GM21576 (cell line): ENCODE results near the gene RHOA.
"Not testable (repeated sequence)": the region's sequence is repeated elsewhere in the genome, so short reads cannot be mapped to it uniquely, and the experiment has no call there.

Experiments used
- ATAC-seq: cut with Tn5 transposase; IDR thresholded peaks from one replicate; pipeline ENCODE4 v1.9.1; 2021; ENCODE audit warnings: mild to moderate bottlenecking, moderate library complexity; ENCODE audit not compliant: unreplicated experiment

The RHOA gene

DNA sequence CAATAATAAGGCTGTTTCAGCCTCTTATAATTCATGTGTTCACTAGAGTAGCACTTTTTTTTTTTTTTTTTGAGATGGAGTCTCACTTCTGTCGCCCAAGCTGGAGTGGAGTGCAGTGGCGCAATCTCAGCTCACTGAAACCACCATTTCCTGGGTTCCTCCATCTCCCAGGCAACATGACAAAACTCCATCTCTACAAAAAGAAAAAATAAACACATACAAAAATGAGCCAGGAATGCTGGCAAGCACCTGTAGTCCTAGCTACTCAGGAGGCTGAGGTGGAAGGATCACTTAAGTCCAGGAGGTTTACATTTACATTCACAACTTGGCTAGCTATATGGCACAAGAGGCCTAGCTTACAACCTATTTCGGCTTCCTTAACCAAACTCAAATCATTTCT, 78.7 kb downstream of the RHOA start:
- no peak for ATAC-seq

- ATAC-seq, result no peak
Observed at GRCh38 chr3:49329186-49329585, 82.6 kb downstream of the RHOA start.

DNA sequence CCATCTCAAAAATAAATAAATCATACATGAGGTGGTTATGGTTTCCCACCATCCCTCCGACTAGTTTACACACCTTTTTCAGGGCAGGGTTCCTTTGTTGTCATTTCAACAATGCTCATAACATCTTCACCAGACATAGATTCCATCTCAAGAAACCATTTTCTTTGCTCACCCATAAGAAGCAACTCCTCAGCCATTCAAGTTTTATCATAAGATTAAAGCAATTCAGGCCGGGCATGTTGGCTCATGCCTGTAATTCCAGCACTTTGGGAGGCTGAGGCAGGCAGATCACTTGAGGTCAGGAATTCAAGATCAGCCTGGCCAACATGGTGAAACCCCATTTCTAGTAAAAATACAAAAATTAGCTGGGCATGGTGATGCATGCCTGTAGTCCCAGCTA, 83.4 kb downstream of the RHOA start:
- ATAC-seq, result not testable (repeated sequence)

GRCh38 chr3:49327485-49327884, 84.3 kb downstream of the RHOA start:
- no peak for ATAC-seq

DNA sequence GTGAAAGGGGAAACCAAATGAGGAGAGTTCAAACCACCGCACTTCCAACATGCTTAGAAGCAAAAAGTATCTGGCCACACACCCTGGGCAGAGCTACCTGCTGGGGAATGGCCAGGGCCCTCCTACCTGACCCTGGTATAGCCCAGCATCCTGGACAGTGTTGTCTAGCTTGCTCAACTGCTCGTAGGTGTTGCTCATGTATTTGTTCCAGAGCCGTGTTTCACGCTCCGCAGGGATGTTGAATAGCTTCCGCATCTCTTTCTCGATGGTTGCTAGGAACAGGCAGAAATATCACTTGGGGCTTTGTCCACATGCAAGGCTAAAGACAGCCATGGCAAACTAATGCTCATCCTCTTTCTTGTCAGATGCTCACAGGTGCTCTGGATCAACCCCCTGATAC, 87.0 kb downstream of the RHOA start:
- ATAC-seq, result no peak

GRCh38 chr3:49316696-49317457, 94.9 kb downstream of the RHOA start:
- ATAC-seq, result no peak

- no peak for ATAC-seq
Observed at GRCh38 chr3:49313896-49314688, 97.7 kb downstream of the RHOA start.

- ATAC-seq, result no peak
Observed at GRCh38 chr3:49311283-49311682, 100.5 kb downstream of the RHOA start.

DNA sequence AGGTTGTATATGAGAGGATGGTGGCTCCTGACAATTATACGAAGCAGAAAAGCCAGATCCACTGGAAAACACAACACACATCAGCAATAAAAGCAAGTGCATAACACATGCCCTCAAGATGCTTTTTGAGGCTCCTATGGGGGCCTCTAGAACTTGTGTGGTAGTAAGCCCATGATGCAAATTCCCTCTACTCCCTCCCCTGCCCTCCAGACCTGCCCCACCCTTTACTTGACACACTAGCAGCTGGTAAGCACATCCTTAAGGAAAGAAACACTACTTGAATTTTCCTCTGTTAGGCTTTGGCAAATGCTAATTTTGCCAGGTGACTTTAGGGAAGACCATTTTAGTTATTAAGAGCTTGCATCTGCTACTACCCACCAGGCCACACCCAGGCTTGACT, 101.1 kb downstream of the RHOA start:
- no peak for ATAC-seq
